Epithelial cell of umbilical artery (primary cell): Measurements from ENCODE around the gene PCDH10. TPM values are rescaled to one million over a fixed set of nuclear protein-coding genes. Genes with fewer than 3 reads are reported as not detected.

Source experiments
- total RNA-seq: library from RNA; depleted of rRNA; stranded (reverse); fragments of >200 nt; gene quantifications from 2 replicates; pipeline ENCODE4 v1.2.3, GENCODE V29; 2014

PCDH10 gene
- 31.3 and 43.9 TPM in 2 replicates for total RNA-seq

DNA sequence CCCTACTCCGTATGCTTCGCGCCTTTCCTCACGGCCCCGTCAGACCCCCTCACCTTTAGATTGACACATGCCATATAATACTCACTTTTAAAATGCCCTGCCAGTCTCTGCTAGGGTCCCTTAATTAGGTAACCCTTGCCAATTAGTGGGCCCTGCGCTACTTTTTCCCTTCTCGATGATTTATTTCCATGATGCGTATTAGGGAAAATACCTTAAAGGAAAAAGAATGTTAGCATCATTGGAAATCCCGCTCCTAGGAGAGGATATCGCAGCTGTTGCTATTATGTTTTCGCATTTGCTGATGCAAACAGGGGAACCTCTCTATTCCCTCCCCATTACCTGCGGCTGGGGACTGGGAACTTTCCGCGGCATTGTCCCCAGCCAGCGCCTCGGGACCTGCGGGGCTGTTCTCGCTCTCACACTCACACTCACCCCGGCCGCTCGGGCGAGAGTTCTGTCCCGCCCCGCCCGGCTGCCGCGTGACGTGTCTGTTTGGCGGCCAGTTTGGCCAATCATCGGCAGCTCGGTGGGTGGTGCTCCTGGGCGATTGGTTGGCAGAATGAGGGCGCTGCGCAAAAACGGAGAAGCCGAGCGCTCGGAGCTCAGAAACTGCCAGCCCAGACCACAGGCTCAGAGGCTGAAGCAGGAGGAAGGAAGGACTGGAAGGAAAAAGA is at the start of gene PCDH10:
Gene PCDH10 (plus strand): TSS at position 605 of the 674 bp plus-strand sequence. CDS start 847 bp downstream, outside the sequence.

